Dedifferentiated amniotic fluid mesenchymal stem cell (primary cell): ENCODE measurements around the gene CALD1.

Experiments
- DNase-seq: peaks from one replicate; pipeline ENCODE4 v3.0.0-alpha.2; 2016; ENCODE audit errors: extremely low spot score

The CALD1 gene

DNA sequence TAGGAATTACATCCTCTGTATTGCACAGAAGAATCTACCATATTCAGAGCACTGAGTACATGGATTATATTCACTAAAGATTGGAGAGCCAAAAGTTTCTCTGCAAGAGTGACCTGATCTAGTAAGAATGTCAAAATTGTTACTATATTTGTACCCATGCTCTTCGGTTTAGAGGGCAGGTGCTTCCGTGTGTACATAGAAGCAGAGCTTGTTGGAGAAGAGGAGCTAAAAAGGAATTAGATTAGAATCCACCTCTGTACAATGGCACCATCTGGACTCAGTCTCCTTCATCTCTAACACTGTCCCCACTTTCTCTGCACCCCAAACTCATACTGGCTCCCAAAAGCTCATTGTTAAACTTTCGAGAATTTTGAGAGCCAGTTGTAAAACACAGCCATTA, 8.3 kb downstream of the CALD1 start:
- no peak for DNase-seq

DNA sequence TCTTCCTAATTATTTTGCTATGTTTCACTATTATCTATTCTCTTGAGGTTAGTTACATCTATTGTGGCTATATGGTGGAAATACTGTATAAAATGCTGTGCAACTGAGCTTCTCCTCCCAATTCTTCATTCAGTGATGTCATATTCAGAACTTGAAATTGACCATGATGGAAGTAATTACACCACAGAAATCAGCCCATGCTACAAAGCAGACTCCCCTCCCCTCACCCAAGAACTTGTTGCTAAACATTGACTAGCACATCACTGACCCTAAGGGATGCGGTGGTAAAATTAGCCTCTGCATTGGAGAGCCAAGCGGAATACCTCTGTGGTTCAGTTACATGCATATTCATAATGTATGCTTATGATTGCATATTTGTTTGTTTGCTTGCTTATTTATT, 8.8 kb downstream of the CALD1 start:
- DNase-seq: no peak

DNA sequence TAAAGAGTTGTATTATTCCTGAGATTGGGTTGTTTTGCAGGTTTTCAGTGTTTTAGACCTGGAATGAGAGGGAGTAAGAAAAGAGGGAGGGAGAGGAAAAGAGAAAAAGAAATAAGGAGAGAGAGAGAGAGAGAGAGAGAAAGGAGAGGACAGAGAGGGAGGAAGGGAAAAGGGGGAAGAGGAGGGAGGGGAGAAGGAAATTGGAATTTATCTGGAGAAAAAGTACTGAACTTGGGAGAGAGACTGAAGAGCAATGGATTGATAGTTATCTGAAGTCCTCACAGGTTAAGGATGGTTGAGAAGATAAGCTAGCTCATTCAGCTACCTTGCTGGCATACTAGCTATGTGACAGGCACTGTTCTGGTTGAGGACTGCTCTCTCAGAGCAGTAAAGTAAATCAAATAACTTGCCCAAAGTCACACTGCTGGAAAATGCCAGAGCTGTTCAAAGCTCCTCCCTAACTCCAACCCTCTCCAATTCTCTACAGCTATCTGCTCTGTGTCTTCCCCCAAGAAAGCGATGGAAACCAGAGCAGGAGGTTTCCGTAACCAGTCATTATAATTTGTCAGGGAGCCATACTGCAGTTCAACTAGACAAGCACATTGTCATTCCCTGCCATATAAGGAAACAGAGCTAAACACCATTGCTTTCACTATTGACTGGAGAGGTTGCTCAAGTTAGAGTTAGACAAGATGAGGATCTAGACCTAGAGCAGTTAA, 10.7 kb downstream of the CALD1 start:
- DNase-seq: peak; percentile 48

DNA sequence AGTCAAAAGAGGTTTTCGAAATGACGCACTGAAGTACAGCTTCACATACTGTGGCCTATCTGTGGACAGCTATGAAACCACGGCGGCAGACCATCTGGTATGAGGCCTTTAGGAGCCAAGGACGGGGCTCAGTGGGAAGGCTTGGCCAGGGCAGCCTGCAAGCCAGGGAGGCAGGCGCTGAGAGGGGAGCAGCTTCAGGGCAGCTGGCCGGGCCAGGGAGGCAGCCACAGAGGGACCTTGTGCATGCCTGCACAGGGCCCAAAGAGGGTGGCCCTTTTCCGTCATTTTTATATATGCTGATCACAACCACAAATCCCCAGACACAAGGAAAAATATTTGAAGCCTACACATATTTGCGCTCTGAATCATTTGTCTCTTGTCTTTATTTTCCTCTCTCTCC, 13.5 kb downstream of the CALD1 start:
- no peak for DNase-seq

DNA sequence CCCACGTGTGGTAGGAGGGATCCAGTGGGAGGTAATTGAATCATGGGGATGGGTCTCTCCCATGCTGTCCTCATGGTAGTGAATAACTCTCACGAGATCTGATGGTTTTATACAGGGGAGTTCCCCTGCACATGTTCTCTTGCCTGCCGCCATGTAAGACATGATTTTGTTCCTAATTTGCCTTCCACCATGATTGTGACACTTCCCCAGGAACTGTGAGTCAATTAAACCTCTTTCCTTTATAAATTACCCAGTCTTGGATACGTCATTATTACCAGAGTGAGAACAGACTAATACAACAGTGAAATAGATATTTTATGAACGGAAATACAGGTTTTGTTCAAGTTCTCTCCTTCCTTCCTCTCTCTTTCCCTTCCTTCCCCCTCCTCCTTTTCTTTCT, 15.8 kb downstream of the CALD1 start:
- no peak for DNase-seq

DNA sequence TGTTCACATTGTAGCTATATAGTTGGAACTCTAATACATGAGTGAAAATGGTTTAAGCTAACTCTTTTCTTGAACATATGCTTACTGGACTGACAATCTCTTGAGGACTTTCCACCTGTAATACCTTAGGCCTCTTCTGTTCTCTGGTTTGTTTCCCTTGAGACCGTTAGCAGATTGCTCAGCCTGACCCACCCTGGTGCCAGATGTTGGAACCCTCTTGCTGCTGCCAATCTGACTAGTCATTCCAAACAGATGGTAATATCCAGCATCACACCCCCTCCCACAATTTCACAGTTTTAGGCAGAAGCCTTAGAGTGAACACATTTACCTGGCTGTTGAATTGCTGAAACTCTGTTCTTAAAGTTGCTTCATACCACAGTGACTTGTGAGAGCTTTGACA, 18.7 kb downstream of the CALD1 start:
- no peak for DNase-seq

DNA sequence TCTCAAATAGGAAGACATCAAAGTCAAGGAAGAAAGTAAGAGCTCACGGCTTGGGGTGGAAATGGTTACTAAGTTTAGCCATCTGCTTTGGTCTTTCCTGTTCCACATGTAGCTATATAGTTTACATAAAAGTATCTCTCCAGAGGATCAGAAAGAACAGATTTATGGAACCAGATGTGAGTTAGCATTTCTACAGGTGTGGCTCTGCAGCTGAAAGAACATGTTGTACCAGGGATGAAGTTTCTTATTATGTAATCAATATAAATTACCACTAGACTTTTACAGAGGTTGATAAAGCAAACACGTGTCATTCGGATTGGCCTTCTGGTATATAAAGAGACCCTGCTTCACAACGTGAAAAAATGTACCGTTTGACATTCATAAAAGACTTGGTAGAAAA, 19.9 kb downstream of the CALD1 start:
- no peak for DNase-seq

DNA sequence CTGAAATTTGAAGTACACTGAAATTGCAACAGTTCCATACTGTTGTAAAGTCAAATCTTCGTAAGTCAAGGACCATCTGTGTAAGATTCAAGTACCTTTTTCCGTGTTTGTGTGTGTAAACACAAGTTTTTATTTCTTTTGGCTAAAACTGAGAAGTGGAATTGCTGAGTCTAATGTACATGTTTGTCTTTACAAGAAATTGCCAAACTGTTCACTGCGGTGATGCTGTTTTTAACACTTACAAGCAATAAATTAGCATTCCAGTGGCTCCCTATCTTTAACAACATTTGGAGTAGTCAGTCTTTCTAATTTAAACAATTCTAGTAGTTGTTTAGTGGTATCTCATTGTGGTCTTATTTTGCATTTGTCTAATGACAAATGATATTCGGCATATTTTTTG, 23.3 kb downstream of the CALD1 start:
- no peak for DNase-seq

DNA sequence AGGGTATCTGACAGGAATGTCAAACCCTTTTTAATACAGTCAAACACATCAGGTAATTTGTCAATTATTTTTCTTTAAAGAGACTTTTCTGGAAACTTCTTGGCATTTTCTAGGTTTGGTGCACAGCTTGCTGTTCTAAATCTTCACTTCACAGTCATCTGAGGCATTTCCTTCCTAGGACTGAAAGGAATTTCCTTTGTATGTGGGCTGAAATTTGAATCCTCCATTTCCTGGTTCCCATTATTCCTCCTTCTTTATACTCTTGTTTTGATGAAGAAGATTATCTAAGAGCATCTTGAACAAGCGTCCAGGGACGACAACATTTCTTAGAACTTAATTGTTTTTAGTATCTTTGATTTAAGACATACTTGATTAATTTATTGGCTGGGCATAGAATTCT, 24.9 kb downstream of the CALD1 start:
- no peak for DNase-seq

DNA sequence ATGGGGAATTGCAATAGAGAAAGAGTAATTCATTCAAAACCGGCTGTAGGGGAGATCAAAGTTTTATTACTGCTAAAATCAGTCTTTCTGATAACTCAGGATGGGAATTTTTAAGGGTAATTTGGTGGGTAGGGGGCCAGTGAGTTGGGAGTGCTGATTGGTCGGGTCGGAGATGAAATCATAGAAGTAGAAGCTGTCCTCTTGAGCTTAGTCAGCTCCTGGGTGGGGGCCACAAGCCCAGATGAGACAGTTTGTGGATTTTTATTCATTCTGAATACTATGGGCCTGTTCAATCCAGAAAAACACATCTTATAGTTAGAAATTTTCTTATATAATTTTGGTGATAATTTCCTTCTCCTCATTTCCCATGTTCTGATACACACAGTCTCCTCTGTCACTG, 25.4 kb downstream of the CALD1 start:
- DNase-seq: no peak

DNA sequence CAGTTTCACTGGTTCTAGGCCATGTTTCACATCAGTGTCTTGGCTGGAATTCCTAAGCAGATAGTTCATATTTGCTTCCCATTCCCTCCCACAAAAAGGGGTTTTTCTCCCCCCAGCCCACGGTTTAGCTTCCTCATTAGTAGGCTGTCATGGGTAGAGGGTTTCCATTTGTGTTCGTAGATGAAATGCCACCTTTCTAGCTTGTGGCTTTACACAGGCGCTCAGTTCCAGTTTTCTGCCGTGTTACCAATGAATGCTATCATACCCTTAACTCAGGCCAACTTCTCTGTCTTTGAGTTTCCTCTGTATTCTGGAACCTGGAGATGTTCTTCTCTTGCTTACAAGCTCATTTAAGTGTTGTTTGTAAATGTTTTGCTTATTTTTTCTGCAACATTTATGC, 26.8 kb downstream of the CALD1 start:
- no peak for DNase-seq

DNA sequence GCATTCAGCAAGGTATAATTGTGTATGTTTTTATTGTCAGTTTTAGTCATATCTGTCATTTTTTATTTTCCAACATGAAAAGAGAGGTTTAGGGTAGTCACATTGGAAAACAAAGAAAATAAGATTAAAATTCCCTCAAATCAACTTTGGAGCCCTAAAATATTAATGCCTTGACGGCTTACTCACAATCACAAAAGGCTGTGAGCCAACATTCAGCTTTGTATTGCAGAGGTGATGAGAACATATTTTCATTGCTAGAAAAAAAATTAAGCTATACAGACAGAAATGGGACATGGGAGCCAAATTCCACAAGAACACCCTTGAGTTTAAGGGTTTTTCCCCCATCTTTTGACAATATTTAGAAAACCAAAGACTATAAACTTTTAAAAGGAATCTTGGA, 30.2 kb downstream of the CALD1 start:
- DNase-seq: no peak

DNA sequence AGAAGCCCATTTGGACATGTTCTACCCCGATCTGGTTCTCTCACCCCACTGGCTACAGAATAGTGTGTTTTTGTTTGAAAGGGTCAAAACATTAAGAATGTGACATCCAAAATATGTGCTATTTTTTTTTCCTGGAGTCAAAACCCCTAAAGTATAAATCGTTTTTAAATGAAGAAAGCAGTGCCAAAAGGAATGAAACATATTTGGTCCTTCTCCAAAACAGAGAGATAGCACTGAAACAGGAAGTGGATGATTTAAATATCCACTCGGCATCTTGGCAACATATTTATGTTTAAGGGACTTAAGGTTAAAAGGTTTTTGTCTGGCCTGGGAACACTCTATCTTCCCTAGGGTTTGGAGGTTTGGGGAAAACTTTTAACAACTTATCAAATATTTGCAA, 32.3 kb downstream of the CALD1 start:
- DNase-seq: no peak

DNA sequence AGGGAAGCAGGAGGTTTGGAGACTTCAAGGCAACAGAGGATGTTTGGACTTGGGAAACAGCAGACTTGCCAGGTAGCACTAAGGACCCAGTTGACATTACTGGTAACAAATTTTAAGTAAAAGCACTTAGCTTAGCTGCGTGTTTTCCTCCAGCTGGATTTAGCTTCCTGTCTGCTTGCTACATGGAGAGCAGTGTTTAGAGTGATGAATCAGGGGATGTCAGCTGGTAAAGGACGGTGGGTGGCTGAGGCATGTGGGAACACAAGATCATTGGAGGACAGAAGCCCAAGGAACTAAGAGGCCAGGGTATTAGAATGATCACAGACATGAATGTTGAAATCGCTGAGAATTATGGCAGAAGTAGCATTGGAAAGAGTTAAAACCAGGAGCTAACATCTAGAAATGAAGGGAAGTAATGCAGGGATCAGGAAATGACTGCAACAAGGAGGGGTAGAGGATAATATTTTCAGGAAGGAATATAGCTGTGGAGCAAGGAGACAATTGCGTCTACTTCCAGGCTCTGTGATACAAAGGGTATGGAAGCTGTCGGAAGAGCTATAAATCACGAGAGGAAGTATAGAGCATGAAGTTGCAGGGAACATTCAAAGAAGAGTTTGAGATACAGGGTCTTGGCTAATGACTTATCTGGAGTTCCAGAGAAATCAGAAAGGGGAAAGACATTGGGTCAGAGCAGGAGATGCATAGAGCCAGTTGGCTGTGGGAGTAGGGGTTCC, 34.4 kb downstream of the CALD1 start:
- DNase-seq: no peak

DNA sequence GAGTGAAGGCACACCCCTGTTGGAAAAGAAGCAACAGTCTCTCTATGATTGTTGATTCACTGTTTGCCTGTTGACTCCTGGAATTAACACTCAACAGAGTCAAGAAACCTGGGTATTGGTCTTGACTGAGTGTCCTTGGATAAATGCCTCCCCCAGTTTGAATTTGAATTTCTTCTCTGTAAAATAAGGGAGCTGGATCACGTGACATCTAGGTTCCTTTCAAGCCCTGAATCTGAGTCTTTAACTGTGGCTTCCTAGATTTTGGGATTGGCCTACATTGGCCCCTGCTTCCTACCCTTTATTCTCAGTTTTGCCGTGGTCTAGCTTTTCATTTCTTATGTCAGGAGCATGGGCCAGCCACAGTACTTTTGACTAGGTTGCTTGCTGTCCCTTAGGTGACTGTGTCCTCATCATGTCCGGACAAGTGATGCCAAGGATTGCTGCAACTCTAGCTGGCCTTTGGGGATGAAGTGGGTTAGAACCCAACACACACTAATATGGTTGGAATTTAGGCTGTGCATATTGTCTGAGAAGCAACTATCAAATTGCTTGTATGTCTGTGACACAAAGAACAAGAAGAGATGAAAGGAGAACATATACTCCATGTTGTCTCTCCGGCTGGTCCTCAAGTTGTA, 35.4 kb downstream of the CALD1 start:
- no peak for DNase-seq

DNA sequence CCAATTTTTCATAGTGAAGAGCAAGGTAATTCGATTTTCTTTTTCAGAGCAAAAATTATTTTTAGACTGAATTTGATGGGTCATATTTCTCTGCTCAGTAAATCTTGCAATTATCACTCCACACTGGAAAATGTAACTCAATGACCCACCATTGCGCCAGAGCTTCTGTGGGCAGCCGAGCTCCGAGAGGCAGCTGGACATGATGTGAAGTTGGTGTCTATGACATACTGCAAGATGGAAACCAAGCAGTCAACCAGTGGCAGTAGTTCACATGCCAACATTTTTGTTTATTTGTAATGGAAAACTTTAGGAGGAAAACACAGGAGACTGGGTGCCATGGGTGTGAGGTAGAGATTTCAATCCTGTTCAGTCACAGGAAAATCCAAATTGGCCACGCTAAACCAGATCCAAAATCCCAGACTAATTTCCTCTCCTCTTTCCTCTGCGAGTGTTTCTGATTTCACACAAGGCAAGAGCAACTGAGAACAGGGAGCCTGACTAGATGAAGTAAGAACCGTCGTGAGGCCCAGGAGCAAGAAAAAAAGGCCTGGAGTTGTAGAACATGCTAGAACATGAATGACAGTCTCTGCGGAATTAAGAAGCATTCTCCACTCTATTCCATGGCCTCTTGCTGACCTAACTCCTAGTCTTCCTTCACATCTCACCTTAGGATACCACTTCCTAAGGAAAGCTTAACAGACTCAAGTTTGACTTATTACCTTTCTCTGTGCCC, 39.3 kb downstream of the CALD1 start:
- no peak for DNase-seq

DNA sequence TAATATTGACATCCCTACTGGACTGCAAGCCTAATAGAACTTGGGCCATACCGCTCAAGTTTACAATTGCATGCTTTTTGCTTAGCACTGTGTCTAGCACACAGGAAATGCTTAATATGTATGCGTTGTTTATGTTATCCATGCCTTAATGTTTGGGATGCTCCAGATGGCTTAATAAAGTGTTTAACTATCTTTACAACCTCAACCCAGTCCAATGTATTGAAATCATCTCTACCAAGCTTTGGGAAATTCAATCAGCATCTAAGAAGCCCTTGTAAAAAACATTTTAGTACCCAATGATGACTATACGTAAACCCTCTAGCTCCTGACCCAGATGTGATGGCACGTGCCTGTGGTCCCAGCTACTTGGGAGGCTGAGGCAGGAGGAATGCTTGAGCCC, 40.0 kb downstream of the CALD1 start:
- no peak for DNase-seq

DNA sequence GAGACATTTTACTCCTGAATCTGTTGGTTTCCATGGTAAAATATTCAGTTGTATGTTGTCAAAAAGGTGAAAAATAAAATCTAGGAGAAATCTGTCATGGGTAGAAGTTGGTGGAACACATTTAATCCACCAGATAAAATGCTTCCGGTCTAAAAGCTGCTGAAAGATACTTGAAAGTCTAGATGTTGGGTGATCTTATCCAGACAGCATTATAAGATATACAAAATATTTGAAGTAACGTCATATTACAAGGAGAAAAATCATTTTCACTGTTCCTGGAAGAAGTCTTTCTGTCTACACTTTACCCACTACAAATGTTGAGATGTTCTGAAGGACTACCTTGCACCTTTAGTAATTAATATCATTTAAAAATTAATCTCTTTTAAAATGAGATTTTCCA, 40.9 kb downstream of the CALD1 start:
- no peak for DNase-seq

DNA sequence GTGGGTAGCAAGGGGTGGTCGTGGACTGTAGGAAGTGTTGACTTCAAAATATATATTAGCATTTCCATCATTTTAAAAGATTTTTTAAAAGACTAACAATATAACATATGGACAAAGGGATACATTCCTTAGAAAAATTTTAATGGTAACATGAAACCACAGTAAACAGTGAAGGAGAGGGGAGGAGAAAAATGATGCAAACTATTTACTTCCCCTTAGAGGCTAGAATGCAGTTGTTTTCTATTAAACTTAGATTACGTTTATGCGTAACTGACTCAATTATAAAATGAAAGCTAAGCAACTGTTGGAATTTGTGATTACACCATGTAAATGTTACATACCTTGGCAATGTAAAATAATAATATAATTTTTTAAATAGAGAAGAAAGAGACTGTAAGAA, 41.3 kb downstream of the CALD1 start:
- no peak for DNase-seq

DNA sequence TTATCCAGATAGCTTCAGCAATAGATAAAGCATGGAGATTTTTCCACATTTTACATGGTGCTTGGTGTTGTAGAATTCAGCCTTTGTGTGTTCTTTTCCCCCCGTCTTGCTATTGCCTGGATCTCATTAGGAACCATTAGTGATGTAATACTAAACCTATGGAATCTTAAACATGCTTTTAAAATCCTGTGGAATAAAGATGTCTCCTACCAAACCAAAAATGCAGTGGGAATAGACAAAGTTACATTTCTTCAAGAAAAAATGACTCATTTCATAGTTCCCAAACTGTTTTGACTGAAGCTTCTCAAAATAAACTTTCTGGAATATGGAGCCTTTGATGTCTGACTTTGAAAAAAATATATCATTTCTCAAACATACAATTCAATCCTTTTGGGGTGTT, 44.0 kb downstream of the CALD1 start:
- peak; percentile 81 for DNase-seq

DNA sequence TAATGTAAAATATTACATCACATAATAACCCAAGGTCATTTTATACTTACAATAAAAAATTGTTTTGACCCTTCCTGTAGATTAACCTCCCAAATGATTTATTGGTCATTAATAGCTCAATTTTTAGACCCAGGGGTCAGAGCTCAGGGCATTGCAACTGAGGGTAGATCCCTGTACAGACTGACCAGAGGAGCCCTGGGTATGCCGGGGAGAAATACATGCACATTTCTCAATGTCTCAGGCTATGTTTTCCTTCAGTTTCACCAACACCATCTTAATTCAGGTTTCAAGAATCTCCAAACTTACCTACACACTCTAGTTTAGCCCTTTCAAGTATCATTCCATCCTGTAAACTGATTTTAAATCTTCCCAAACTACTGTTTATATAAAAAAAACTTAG, 46.2 kb downstream of the CALD1 start:
- DNase-seq: no peak

DNA sequence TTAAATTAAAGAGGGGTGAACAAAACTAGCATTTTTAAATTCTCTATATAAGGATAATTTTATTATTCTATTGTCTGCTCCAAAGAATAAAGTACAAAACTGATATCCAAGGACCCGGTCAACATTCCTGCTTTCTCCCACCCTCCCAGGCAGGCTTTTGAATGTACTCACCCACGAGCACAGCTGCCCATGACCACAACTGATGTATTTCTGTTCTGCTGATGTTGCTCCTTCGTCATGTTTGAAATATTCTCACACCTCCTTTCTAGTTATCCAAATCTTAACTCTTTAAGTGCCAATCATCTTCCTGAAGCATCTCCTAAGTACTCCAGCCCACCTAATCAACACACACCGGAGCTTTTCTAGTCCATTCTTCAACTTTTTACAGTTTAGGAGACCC, 46.7 kb downstream of the CALD1 start:
- DNase-seq: no peak

DNA sequence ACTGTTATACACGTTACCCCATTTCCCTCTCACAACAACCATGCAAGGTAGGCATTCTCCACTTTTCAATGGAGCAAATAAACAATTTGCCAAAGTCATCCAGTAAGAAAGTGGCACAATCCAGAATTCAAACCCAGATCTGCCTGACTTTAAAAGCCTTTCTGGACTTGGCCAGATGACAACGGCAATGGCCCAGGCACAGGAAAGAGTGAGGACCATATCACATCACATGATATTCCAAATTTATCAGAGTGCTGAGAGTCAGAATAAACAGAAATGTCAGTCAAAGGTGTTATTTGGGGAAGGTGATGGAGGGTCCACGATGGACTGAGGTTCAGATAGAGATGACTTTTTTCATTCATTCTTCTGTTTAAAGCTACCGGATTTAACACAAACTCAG, 48.0 kb downstream of the CALD1 start:
- DNase-seq: no peak
